ENCODE results near the gene ATP23.

ATP23 gene

DNA sequence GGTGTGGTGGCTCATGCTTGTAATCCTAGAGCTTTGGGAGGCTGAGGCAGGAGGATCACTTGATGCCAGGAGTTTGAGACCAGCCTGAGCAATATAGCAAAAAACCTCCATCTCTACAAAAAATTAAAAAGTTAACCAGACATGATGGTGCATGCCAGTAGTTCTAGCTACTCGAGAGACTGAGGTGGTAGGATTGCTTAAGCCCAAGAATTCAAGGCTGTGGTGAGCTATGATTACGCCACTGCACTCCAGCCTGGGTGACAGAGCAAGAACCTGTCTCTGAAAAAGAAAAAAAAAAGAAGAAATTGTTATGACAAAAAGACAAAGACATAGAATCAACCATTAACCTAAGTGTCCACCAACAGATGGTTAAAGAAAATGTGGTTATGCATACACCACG, 2.1 kb upstream of the ATP23 start:
- TF ChIP-seq, protein P1, sequence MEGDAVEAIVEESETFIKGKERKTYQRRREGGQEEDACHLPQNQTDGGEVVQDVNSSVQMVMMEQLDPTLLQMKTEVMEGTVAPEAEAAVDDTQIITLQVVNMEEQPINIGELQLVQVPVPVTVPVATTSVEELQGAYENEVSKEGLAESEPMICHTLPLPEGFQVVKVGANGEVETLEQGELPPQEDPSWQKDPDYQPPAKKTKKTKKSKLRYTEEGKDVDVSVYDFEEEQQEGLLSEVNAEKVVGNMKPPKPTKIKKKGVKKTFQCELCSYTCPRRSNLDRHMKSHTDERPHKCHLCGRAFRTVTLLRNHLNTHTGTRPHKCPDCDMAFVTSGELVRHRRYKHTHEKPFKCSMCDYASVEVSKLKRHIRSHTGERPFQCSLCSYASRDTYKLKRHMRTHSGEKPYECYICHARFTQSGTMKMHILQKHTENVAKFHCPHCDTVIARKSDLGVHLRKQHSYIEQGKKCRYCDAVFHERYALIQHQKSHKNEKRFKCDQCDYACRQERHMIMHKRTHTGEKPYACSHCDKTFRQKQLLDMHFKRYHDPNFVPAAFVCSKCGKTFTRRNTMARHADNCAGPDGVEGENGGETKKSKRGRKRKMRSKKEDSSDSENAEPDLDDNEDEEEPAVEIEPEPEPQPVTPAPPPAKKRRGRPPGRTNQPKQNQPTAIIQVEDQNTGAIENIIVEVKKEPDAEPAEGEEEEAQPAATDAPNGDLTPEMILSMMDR (IDR thresholded peaks at IDR 0.05) = no peak

DNA sequence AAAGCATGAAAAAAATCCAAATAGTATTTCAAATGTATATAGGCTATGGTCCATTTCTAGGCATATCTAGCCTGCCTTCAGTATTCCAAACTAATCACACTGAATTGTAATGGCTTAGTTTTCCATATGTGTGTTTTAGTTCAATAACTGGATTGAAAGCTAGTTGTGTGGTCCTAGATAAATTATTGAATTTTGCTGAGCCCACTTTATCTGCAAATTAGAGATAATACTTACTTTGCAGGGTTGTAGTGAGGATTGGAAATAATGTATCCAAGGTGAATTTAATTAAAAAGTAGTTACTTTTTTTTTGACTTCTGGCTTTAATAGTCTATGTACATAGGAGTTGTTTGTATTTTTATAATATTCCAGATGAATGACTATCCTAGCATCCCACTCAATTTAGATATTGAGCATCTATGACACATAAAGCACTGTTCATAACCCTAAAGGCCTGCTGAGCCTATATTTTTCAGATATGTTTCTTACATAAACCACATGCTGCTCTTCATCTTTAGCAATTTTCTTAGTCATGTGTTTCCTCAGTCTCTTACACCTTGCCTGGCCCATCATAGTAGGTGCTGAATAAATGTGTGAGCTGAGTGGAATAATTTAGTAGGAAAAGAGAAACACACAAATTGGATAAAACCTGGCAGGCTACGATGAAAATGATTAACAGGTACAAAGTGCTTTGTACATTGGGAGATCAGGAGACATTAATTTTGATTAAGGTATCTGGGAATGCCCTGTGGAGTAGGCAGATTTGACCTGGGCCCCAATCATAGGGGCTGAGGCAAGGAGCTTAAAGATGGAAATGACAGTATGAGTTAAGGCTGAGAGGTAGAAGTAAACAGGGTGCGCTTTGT, 1.1 kb upstream of the ATP23 start:
- TF ChIP-seq, protein P1 (IDR thresholded peaks at IDR 0.05) = no peak

DNA sequence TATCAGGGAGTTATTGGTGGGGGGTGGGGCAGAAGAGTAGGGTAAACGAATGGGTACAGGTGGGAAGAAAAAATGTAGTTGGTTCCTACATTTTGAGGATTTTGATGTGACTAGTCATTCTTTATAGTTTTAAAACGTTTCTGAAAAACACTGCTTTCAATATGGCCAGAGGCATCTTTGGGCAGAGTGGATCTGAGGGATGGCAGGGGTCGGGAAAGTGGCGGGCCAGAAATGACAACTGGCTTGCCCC, 527 bp upstream of the ATP23 start:
- TF ChIP-seq, protein P1 (IDR thresholded peaks at IDR 0.05) = no peak

DNA sequence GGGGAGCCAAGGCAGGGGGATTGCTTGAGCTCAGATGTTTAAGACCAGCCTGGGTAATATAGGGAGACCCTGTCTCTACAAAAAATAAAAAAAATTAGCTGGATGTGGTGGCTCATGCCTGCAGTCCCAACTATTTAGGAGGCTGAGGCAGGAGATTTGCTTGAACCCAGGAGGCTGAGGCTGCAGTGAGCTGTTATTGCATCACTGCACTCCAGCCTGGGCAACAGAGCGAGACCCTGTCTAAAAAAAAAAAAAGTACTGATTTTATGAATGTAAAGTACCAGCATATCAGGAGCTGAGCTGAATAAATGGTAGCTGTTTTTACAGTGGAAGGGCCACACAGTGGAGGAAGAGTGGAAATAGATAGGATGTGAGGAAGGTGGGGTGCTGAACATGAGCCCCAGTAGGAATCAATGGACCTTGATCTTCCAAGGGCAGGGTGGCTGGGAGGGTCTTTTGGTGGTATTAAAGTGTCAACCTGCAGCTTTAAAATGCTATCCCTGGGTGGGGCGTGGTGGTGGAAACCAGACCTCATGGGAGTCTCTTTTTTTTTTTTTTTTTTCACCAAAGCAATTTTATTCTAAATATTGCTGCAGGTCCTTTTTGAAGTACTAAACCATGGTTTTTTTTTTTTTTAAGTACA, 2.2 kb downstream of the ATP23 start:
- TF ChIP-seq, protein P1 (IDR thresholded peaks at IDR 0.05) = no peak

DNA sequence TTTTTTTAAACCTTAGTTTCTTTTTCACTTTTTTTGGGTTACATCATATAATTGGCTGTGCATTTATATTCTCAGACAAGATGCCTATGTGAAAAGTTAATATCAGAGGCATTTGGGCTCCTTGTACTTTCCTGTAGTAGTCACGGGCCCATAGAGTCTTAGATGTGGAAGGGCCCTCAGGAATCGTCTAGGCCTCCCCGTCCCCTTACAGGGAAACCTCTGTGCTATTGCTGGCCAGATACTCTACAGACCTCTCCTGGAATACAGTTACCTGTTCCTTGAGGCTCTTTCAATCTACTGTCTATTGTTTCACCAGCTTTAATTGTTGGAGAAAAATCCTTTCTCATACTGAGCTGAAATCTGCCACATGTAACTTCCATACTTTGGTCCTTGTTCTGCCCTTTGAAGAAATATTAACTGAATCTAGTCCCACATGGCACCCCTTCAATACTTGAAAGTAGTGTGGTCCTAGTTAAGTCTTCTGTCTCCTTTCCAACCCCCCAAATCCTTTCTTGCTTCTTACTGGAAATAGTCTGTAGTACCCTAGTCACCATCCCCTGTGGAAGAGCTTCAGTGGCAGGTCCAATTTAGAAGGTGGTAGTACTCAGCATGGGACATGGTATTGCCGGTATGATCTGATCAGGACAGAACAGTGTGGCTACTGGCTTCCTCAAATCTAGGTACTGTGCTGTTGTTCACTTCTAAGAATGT, 3.1 kb downstream of the ATP23 start:
- TF ChIP-seq, protein P1 (IDR thresholded peaks at IDR 0.05) = no peak

DNA sequence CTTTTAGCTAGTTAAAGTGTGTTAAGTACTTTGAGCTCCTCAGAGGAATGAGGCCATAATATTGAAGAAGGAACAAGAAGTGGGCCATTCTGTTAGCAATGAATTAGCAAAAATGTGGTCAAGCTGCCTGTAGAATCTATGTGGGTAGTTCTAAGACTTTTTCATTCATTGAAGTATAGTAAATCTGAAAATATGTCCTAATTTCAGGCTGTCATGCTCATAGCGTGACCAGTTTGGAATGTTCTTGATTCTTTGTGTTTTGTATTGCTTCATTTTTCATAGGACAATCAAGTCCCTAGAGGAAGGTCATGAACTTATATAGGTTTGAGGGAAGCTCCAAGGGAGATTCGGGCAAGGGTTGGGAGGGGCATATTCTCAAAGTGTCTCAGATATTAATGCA, 11.4 kb downstream of the ATP23 start:
- TF ChIP-seq, protein P1 (IDR thresholded peaks at IDR 0.05) = no peak

DNA sequence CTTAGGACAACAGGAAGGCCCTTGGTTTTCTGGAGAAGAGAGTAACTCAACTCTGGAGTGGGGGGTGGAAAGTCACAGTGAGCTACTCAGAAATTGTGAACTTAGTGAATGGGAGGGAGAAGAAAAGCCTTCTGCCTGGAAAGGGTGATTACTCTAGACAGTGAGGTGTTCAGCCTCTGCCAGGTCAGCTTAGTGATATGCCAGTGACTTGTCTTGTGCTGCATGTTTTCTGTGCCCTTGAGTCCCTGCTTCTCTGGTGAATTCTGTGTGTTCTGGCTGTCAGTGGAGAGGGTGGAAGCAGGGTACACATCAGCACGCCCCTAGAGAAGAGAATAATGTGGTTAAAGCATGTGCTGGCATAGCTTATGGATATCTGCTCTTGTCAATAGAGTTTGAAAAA, 13.4 kb downstream of the ATP23 start:
- TF ChIP-seq, protein P1 (IDR thresholded peaks at IDR 0.05) = no peak

Data from LNCAP (cell line).